Hepatocyte (in vitro differentiated cells): Measurements from ENCODE around the gene IFNL3. TPM values are rescaled to one million over a fixed set of nuclear protein-coding genes. Genes with fewer than 3 reads are reported as not detected.

Experiments used
- DNase-seq: peaks from one replicate; pipeline ENCODE4 v3.0.0-alpha.2; 2016; ENCODE audit warnings: low spot score
- H2AFZ ChIP-seq: fragments of 200-600 bp; sonication (generic); 2 replicates; pipeline ENCODE4 v1.6.0; 2016; ENCODE audit warnings: antibody characterized with exemption, mild to moderate bottlenecking
- H3K27ac ChIP-seq: fragments of 200-600 bp; sonication (generic); 2 replicates; pipeline ENCODE4 v1.5.1; 2016; ENCODE audit warnings: mild to moderate bottlenecking
- H3K27me3 ChIP-seq: fragments of 200-600 bp; sonication (generic); 2 replicates; pipeline ENCODE4 v1.6.1; 2016
- H3K36me3 ChIP-seq: fragments of 200-600 bp; sonication (generic); replicated peaks from 2 replicates; pipeline ENCODE4 v1.5.1; 2016; ENCODE audit warnings: low read depth; ENCODE audit not compliant: insufficient read depth
- H3K4me1 ChIP-seq: fragments of 200-600 bp; sonication (generic); 2 replicates; pipeline ENCODE4 v1.5.1; 2016; ENCODE audit warnings: mild to moderate bottlenecking, moderate library complexity; ENCODE audit not compliant: insufficient read depth
- H3K4me2 ChIP-seq: fragments of 200-600 bp; sonication (generic); 2 replicates; pipeline ENCODE4 v1.6.0; 2016
- H3K4me3 ChIP-seq: fragments of 200-600 bp; sonication (generic); 2 replicates; pipeline ENCODE4 v1.5.1; 2016; ENCODE audit warnings: mild to moderate bottlenecking
- H3K79me2 ChIP-seq: fragments of 200-600 bp; sonication (generic); 2 replicates; pipeline ENCODE4 v1.6.0; 2017; ENCODE audit warnings: mild to moderate bottlenecking
- H3K9me2 ChIP-seq: fragments of 200-600 bp; sonication (generic); replicated peaks from 2 replicates; pipeline ENCODE4 v1.6.0; 2017; ENCODE audit warnings: mild to moderate bottlenecking; ENCODE audit not compliant: insufficient read depth
- H3K9me3 ChIP-seq: fragments of 200-600 bp; sonication (generic); 2 replicates; pipeline ENCODE4 v1.5.1; 2016; ENCODE audit warnings: low read depth, mild to moderate bottlenecking
- H4K20me1 ChIP-seq: fragments of 200-600 bp; sonication (generic); 2 replicates; pipeline ENCODE4 v1.6.0; 2016; ENCODE audit warnings: mild to moderate bottlenecking; ENCODE audit not compliant: insufficient read depth, poor library complexity, severe bottlenecking
- CTCF ChIP-seq: fragments of 200-600 bp; sonication (generic); IDR thresholded peaks from 2 replicates; pipeline ENCODE4 v1.5.1; 2016; ENCODE audit warnings: antibody characterized with exemption, mild to moderate bottlenecking; ENCODE audit not compliant: poor library complexity
- EZH2 ChIP-seq: fragments of 200-600 bp; sonication (generic); IDR thresholded peaks from 2 replicates; pipeline ENCODE4 v1.6.1; 2016; ENCODE audit warnings: antibody characterized with exemption, mild to moderate bottlenecking, borderline replicate concordance
- EZH2phosphoT487 ChIP-seq: fragments of 200-600 bp; sonication (generic); IDR thresholded peaks from one replicate; pipeline ENCODE4 v1.6.1; 2018; ENCODE audit warnings: antibody characterized with exemption, mild to moderate bottlenecking, low read depth, moderate library complexity; ENCODE audit not compliant: unreplicated experiment, severe bottlenecking
- WGBS: methylation state at CpG from one replicate; pipeline ENCODE4 v1.1.6; 2016; ENCODE audit warnings: low lambda C conversion rate; ENCODE audit errors: missing lambda C conversion rate; 5-methylcytosine and 5-hydroxymethylcytosine counted together
- polyA plus RNA-seq: library from polyadenylated mRNA; unstranded; fragments of >200 nt; fragmentation: Nextera tagmentation; extraction: Ambion mirVana; gene quantifications from 2 replicates; pipeline ENCODE4 v1.2.1, GENCODE V29; 2016
- total RNA-seq: library from RNA; depleted of rRNA; stranded (reverse); fragments of >200 nt; gene quantifications from 2 replicates; pipeline ENCODE4 v1.2.3, GENCODE V29; 2014

The IFNL3 gene
- total and polyA plus RNA-seq, 2 experiments from 2014 or later = not detected

DNA sequence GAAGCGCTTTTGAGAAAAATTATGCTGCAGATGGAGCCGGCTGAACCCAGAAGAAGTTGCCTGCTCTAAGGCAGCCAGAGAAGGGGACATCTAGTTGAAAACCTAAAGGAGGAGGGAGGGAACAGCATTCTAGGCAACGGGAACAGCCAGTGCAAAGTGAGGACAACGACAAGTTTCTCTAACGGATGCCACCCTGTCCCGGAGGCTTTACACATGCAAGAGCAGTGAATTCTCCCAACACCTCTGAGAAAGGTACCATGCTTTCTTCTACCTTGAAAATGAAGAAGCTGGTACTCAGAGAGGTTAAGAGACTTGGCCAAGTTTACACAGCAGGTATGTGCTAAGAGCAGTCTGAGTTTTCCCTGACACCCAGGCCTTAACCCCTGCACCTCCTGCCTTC, 5.9 kb downstream of the IFNL3 start:
- Histone ChIP-seq H3K9me2 (no peaks in the 10 kb centered on the region), H3K79me2 (no peaks in the 10 kb centered on the region), H3K36me3 (no peaks in the 10 kb centered on the region), H3K27me3 (no peaks in the 10 kb centered on the region), H4K20me1 (no peaks in the 10 kb centered on the region), H3K4me3 (no peak overlapping the region), H2AFZ (no peak overlapping the region), H3K27ac (no peak overlapping the region), H3K9me3 (no peaks in the 10 kb centered on the region), H3K4me2 (no peak overlapping the region), H3K4me1 (peaks cover 7% of the 10 kb centered on the region)
- WGBS = 91% methylated on average over 6 of the region's 6 CpGs
- DNase-seq = no peak
- no peak for TF ChIP-seq EZH2
- no peak for TF ChIP-seq EZH2phosphoT487
- TF ChIP-seq CTCF = no peak

- Histone ChIP-seq H3K9me2 (no peaks in the 10 kb centered on the region), H2AFZ (no peak overlapping the region), H3K4me2 (peak overlapping the region; percentile 49), H3K27me3 (no peaks in the 10 kb centered on the region), H3K79me2 (no peaks in the 10 kb centered on the region), H3K36me3 (no peaks in the 10 kb centered on the region), H3K9me3 (no peaks in the 10 kb centered on the region), H4K20me1 (no peaks in the 10 kb centered on the region), H3K27ac (no peak overlapping the region), H3K4me1 (peaks cover 7% of the 10 kb centered on the region), H3K4me3 (no peak overlapping the region)
- DNase-seq = no peak
- TF ChIP-seq EZH2 (no peak), CTCF (no peak), EZH2phosphoT487 (no peak)
- 78% methylated on average over 6 of the region's 6 CpGs for WGBS
Observed at GRCh38 chr19:39238209-39238608, 6.6 kb downstream of the IFNL3 start.

GRCh38 chr19:39237200-39238184, 7.3 kb downstream of the IFNL3 start:
- H3K36me3 ChIP-seq = no peaks in the 10 kb centered on the region
- H3K27ac ChIP-seq = no peak overlapping the region
- peak overlapping the region; percentile 49 for H3K4me2 ChIP-seq
- H3K4me1 ChIP-seq = peaks cover 7% of the 10 kb centered on the region
- TF ChIP-seq CTCF (no peak), EZH2phosphoT487 (no peak), EZH2 (no peak)
- H3K79me2 ChIP-seq = no peaks in the 10 kb centered on the region
- no peaks in the 10 kb centered on the region for H3K27me3 ChIP-seq
- no peaks in the 10 kb centered on the region for H3K9me3 ChIP-seq
- no peak overlapping the region for H2AFZ ChIP-seq
- H3K9me2 ChIP-seq = no peaks in the 10 kb centered on the region
- peak; percentile 85 for DNase-seq
- H4K20me1 ChIP-seq = no peaks in the 10 kb centered on the region
- no peak overlapping the region for H3K4me3 ChIP-seq
- WGBS = 51% methylated on average over 19 of the region's 22 CpGs
